HG02798 (cell line): ENCODE results near the gene ADAM22.

Experiments
- ATAC-seq: cut with Tn5 transposase; IDR thresholded peaks from one replicate; pipeline ENCODE4 v1.9.1; 2021; ENCODE audit warnings: mild to moderate bottlenecking; ENCODE audit not compliant: unreplicated experiment, poor library complexity

The ADAM22 gene

DNA sequence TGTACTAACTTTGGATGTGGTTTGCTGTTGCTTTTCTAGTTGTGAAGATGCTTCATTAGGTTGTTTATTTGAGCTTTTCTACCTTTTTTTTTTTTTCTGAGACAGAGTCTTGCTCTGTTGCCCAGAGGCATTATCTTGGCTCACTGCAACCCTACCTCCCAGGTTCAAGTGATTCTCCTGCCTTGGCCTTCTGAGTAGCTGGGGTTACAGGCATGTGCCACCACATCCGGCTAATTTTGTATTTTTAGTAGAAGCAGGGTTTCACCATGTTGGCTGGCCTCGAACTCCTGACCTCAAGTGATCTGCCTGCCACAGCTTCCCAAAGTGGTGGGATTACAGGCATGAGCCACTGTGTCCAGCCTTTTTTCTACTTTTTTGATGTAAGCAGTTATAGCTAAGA, 93.7 kb downstream of the ADAM22 start:
- ATAC-seq, result no peak

DNA sequence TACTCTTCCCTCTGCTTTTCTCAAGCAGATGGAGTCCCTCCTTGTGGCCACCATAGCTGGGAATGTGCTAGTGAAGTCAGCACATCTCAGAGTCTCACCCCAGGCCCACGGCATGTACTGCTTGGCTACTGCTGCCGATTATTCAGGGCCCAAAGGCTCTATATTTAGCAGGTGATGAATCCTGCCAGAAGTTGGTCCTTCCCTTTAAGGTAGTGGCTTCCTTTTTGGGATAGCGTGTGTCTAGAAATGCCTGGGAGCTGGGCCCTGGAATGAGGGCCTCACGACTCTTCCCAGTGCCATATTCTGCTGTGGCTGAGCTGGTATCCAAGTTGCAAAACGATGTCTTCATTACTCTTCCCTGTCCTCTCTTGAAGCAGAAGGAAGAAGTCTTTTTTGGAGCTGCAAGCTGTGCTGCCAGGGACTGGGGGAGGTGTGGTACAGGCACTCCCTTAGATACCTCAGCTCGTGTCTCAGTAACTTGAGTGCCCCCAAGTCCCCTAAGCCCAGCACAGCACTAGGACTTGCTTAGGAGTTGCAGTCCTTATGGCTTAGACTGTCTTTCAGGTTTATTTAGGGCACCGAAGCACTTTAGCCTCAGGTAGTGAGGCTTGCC, 100.1 kb downstream of the ADAM22 start:
- no peak for ATAC-seq

GRCh38 chr7:88037050-88037449, 103.0 kb downstream of the ADAM22 start:
- ATAC-seq, result no peak

DNA sequence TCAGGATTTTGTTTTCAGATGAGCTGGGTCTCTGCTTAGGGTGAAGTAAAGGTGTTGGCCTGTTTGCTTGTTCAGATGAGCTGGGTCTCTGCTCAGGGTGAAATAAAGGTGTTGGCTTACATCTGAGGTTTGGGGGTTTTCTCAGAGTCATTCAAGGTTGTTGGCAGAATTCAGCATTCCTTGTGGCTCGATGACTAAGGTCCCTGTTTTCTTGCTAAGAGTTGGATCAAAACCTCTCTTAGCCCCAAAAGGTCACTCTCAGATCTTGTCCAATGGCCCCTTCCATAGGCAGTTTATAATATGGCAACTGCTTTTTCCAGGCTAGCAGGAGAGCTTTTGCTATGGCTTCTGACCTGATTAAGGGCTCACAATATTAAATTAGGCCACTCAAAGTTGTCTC, 106.6 kb downstream of the ADAM22 start:
- ATAC-seq, result no peak

- no peak for ATAC-seq
Observed at GRCh38 chr7:88041583-88041982, 107.5 kb downstream of the ADAM22 start.

DNA sequence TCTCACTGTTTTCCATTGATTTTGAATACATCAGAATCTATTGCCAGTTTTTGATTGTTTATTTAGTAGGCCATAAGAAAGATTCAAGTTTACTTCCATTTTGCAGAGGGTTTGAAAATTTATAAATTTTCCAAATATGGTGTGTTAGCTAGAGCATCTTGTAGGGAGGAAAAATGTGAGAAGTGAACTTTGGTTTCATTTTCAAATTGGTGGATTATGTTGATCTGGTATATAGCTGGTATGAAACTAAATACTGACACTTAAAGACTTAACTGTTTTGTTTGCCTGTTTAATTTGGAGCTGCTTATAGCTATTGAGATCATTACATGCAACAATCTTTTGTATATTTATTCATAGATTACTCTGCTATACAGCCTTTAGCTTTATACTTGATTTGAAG, 108.1 kb downstream of the ADAM22 start:
- ATAC-seq, result peak; percentile 49

- ATAC-seq, result no peak
Observed at GRCh38 chr7:88042803-88043202, 108.8 kb downstream of the ADAM22 start.

GRCh38 chr7:88044069-88044468, 110.0 kb downstream of the ADAM22 start:
- ATAC-seq, result no peak

GRCh38 chr7:88046839-88047573, 113.0 kb downstream of the ADAM22 start:
- ATAC-seq, result no peak

DNA sequence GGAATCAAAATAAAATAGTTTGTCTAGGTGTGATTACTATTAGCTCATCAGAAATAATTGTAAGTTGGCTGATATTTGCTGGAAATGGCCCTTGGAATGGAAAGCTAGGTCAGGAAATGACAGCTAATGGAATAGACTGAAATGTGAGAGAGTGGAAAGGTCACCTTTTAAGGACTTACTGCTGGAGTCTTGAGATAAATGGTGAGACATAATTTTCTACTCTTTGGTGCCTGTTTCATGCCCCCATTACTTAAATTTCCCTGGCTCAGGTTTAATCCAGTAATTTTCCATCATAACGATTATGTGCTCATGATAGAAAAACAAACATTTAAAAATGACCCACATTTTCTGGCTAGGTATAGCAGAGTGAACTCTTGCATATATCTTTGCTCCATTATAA, 123.6 kb downstream of the ADAM22 start:
- no peak for ATAC-seq

DNA sequence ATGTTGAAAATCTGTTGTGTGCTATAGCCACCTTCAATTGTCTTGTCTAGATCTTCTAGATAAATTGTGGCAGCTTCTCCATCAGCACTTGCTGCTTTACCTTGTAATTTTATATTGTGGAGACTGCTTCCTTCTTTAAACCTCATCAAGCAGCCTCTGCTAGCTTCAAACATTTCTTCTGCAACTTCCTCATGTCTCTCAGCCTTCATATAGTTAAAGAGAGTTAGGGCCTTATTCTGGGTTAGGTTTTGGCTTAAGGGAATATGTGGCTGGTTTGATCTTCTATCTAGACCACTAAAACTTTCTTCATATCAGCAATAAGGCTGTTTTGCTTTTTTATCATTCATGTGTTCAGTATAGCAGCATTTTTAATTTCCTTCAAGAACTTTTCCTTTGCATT, 128.2 kb downstream of the ADAM22 start:
- ATAC-seq, result no peak

- ATAC-seq, result no peak
Observed at GRCh38 chr7:88069093-88069492, 135.0 kb downstream of the ADAM22 start.

DNA sequence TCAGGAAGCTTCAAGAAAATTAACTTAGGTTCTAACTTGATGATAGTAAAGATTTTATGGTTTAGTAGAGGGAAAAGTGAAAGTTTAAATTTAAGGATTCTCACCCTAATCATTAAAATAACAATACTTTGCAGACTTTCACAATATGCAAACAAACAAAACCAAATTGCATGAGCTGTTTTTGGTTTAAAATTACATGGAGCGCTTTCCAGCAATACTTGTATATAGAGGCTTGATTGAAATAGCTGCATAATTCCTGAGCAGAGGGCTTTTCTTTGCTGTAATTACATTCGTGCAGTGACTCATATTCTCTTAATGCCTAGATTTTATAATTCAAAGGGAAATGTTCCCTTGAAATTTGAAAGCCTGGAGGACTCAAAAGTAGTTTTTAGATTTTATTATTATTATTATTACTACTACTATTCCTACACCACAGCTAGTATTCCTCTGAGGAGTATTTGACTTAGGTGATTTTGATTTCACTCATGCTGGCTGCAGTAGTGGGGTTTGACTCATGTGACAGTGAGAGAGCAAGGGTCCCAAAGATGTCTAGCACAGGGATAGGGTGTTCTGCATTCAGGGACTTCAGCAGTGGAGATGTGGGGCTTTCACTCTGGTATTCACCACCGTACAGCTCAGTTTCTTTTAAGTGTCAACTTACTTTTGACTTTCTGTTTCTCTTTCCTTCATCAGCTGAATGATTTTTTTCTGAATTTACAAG, 138.1 kb downstream of the ADAM22 start:
- ATAC-seq, result peak; percentile 91

DNA sequence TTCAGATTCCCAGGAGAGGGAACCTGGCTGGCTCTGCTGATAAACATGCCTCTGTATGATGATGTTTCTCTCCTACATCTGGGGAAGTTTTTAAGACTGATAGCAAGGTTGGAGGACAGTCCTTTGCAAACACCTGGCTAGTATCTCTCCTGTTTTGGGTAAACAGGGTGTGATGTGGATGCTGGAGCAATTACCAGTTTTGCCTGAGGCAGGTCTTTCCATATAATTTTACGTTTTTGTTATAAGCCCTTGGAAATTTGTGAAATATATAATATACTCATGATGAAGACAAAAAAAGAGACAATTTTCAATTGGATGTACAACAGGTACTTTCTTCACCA, 138.6 kb downstream of the ADAM22 start:
- ATAC-seq, result peak; percentile 32

DNA sequence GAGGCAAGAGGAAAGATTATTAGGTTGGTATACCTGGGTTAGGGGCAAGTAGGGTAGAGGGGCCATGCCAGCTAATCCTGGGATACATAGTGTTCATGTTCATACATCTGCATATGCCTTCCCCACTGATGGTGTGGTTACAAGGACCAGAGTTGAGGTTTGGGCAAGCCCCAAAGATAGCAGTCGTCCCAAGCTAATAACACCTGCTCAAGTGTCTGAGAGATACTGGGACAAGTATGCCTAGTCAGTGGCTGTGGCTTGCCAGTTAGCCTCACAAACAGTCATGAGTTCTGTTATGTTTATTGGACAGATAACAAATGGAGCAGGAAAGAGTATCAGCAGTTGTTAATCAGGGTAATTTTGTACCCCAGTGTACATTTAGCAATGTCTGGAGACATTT, 139.6 kb downstream of the ADAM22 start:
- ATAC-seq, result no peak

GRCh38 chr7:88075216-88075615, 141.2 kb downstream of the ADAM22 start:
- ATAC-seq, result no peak

DNA sequence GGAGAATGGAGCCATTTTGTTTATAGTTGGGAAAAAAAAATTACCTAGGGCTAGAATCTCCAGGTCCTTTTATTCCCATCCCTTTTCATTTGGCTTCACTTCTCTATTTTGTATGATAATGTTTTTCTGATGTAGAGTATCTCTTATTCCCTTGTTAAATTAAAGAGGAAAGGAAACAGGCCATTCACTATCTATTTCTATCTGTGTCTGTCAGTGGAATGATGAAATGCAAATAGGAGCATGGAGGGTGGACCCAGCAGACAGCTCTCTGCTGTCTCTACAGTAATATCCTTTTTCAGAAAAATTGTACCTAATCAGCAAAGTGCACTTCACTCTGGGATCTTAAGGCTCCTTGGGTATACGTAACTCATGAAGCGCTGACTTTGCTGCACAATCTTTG, 149.8 kb downstream of the ADAM22 start:
- no peak for ATAC-seq

GRCh38 chr7:88089561-88089960, 155.5 kb downstream of the ADAM22 start:
- no peak for ATAC-seq

GRCh38 chr7:88090240-88090639, 156.2 kb downstream of the ADAM22 start:
- no peak for ATAC-seq

- ATAC-seq, result peak; percentile 71
Observed at GRCh38 chr7:88090671-88091070, 156.6 kb downstream of the ADAM22 start.

- no peak for ATAC-seq
Observed at GRCh38 chr7:88091988-88092675, 158.1 kb downstream of the ADAM22 start.
